Measurements from ENCODE around the gene ARMC9.

GRCh38 chr2:231239751-231240150 lies 41.3 kb downstream of the ARMC9 start:
- TF ChIP-seq EZH2 (IDR thresholded peaks at IDR 0.05; ENCODE audit: low read length, unreplicated experiment) (no peak), CTCF (conservative IDR thresholded peaks at IDR 0.05; ENCODE audit: low read depth, low read length) (no peak)

Data from PC-3 (cell line).